ENCODE data around the gene TPCN2. TPM values are rescaled to one million over a fixed set of nuclear protein-coding genes. Genes with fewer than 3 reads are reported as not detected.

The TPCN2 gene
- total RNA-seq, 1 donor from 2014 or later = 31.4 TPM

- DNase-seq (ENCODE audit: low spot score) = no peak
- Mint-ChIP-seq H3K27ac (ENCODE audit: unreplicated experiment) (no peak overlapping the region), H3K4me1 (ENCODE audit: unreplicated experiment) (peaks cover 8% of the 10 kb centered on the region), H3K36me3 (ENCODE audit: low read depth, unreplicated experiment) (no peaks in the 10 kb centered on the region), H3K9me3 (ENCODE audit: unreplicated experiment) (no peaks in the 10 kb centered on the region), H3K27me3 (ENCODE audit: unreplicated experiment) (peaks cover 7% of the 10 kb centered on the region), H3K4me3 (ENCODE audit: unreplicated experiment) (no peak overlapping the region)
- TF ChIP-seq CTCF (IDR thresholded peaks at IDR 0.05; ENCODE audit: unreplicated experiment) = no peak
Measured at GRCh38 chr11:69099180-69099579, 50.4 kb downstream of the TPCN2 start.

GRCh38 chr11:69100454-69101114 is 51.9 kb downstream of the TPCN2 start:
- Mint-ChIP-seq H3K36me3 (ENCODE audit: low read depth, unreplicated experiment) (no peaks in the 10 kb centered on the region), H3K4me1 (ENCODE audit: unreplicated experiment) (peaks cover 8% of the 10 kb centered on the region), H3K27ac (ENCODE audit: unreplicated experiment) (no peak overlapping the region), H3K27me3 (ENCODE audit: unreplicated experiment) (peaks cover 10% of the 10 kb centered on the region), H3K9me3 (ENCODE audit: unreplicated experiment) (no peaks in the 10 kb centered on the region), H3K4me3 (ENCODE audit: unreplicated experiment) (no peak overlapping the region)
- no peak for DNase-seq (ENCODE audit: low spot score)
- TF ChIP-seq CTCF (IDR thresholded peaks at IDR 0.05; ENCODE audit: unreplicated experiment) = no peak

- TF ChIP-seq CTCF (IDR thresholded peaks at IDR 0.05; ENCODE audit: unreplicated experiment) = peak; percentile 94
- Mint-ChIP-seq H3K9me3 (ENCODE audit: unreplicated experiment) (no peaks in the 10 kb centered on the region), H3K27me3 (ENCODE audit: unreplicated experiment) (peaks cover 10% of the 10 kb centered on the region), H3K4me1 (ENCODE audit: unreplicated experiment) (peaks cover 6% of the 10 kb centered on the region), H3K36me3 (ENCODE audit: low read depth, unreplicated experiment) (no peaks in the 10 kb centered on the region), H3K27ac (ENCODE audit: unreplicated experiment) (no peak overlapping the region), H3K4me3 (ENCODE audit: unreplicated experiment) (no peak overlapping the region)
- peak; percentile 85 for DNase-seq (ENCODE audit: low spot score)
Measured at GRCh38 chr11:69101115-69101791, 52.5 kb downstream of the TPCN2 start.

GRCh38 chr11:69101792-69102695 is 53.3 kb downstream of the TPCN2 start:
- Mint-ChIP-seq H3K9me3 (ENCODE audit: unreplicated experiment) (no peaks in the 10 kb centered on the region), H3K27ac (ENCODE audit: unreplicated experiment) (no peak overlapping the region), H3K4me1 (ENCODE audit: unreplicated experiment) (peaks cover 8% of the 10 kb centered on the region), H3K4me3 (ENCODE audit: unreplicated experiment) (no peak overlapping the region), H3K36me3 (ENCODE audit: low read depth, unreplicated experiment) (no peaks in the 10 kb centered on the region), H3K27me3 (ENCODE audit: unreplicated experiment) (peaks cover 10% of the 10 kb centered on the region)
- no peak for TF ChIP-seq CTCF (IDR thresholded peaks at IDR 0.05; ENCODE audit: unreplicated experiment)
- no peak for DNase-seq (ENCODE audit: low spot score)
